RKO (cell line): ENCODE measurements around the gene RACGAP1.

Experiments
- DNase-seq: peaks from one replicate; pipeline ENCODE4 v3.0.0-alpha.2; 2016; ENCODE audit warnings: low spot score

RACGAP1 gene

GRCh38 chr12:49968471-49968870 is 56.8 kb downstream of the RACGAP1 start:
- no peak for DNase-seq

- DNase-seq, result no peak
Measured at GRCh38 chr12:49967777-49968250, 57.5 kb downstream of the RACGAP1 start.

GRCh38 chr12:49967042-49967776 is 58.1 kb downstream of the RACGAP1 start:
- DNase-seq, result peak; percentile 79

GRCh38 chr12:49966511-49967041 is 58.7 kb downstream of the RACGAP1 start:
- no peak for DNase-seq

- DNase-seq, result no peak
Measured at GRCh38 chr12:49965836-49966235, 59.5 kb downstream of the RACGAP1 start.

- no peak for DNase-seq
Measured at GRCh38 chr12:49964849-49965624, 60.3 kb downstream of the RACGAP1 start.

GRCh38 chr12:49963976-49964815 is 61.1 kb downstream of the RACGAP1 start:
- DNase-seq, result no peak

- DNase-seq, result no peak
Measured at GRCh38 chr12:49962861-49963765, 62.2 kb downstream of the RACGAP1 start.

GRCh38 chr12:49961993-49962764 is 63.1 kb downstream of the RACGAP1 start:
- no peak for DNase-seq

GRCh38 chr12:49961111-49961922 is 64.0 kb downstream of the RACGAP1 start, which contains the start of gene AQP5:
Gene AQP5 (plus strand): TSS chr12:49961872. CDS start chr12:49962018, 146 bp downstream.
- DNase-seq, result no peak

GRCh38 chr12:49960474-49961110 is 64.7 kb downstream of the RACGAP1 start:
- DNase-seq, result no peak

GRCh38 chr12:49959685-49960473 is 65.4 kb downstream of the RACGAP1 start:
- DNase-seq, result no peak

- DNase-seq, result no peak
Measured at GRCh38 chr12:49957570-49957967, 67.7 kb downstream of the RACGAP1 start.

- DNase-seq, result no peak
Measured at GRCh38 chr12:49956663-49957569, 68.4 kb downstream of the RACGAP1 start.

GRCh38 chr12:49955899-49956662 is 69.2 kb downstream of the RACGAP1 start:
- DNase-seq, result no peak
